HepG2 (cell line): Measurements from ENCODE around the gene HOXD9. TPM values are rescaled to one million over a fixed set of nuclear protein-coding genes. Genes with fewer than 3 reads are reported as not detected.

Experiments used
- ATAC-seq: fragments of 200-7000 bp; cut with Tn5 transposase; 3 replicates; pipeline ENCODE4 v1.9.1; 2020; ENCODE audit warnings: mild to moderate bottlenecking, moderate library complexity
- BruUV-seq: library from RNA; stranded (reverse); fragments of 400-500 nt; replicated peaks from 2 replicates; lab custom pipeline; 2021; lab: Mats Ljungman, UMichigan
- CTCF ChIA-PET: fragments of 300-600 bp; formaldehyde crosslinking; extraction: SDS; loops from one replicate; lab custom pipeline; 2021; ENCODE audit warnings: low total read pairs, inconsistent platforms, low intra/inter-chr PET ratio; lab: Yijun Ruan, JAX
- POLR2A ChIA-PET: fragments of 350-600 bp; sonication (Branson Sonifier 250); formaldehyde crosslinking; loops from one replicate; lab custom pipeline; 2020; ENCODE audit warnings: antibody characterized with exemption, inconsistent platforms; lab: Yijun Ruan, JAX
- DNase-seq: peaks from one replicate; pipeline ENCODE4 v3.0.0-alpha.2; 2015; ENCODE audit warnings: low spot score
- FAIRE-seq: peaks from 3 replicates; lab custom pipeline; 2011; peaks lifted over from hg19 to GRCh38; lab: Jason Lieb, UNC
- H2AFZ ChIP-seq: one replicate; pipeline ENCODE4 v1.6.1; 2011; ENCODE audit warnings: low read length, inconsistent platforms
- H3K27ac ChIP-seq: fragments of 300-600 bp; 3 replicates; pipeline ENCODE4 v1.8.0; 2011; ENCODE audit warnings: mixed run types, mild to moderate bottlenecking, mixed read lengths, low read length, inconsistent platforms; ENCODE audit not compliant: insufficient read depth; ENCODE audit errors: extremely low read length
- H3K27me3 ChIP-seq, 2 experiments: fragments of 200-600 bp in 1 of 2; 2 replicates in 1 of 2; 3 replicates in 1 of 2; pipeline versions ENCODE4 v1.6.0 to v1.8.0; 2011; ENCODE audit warnings: low read length in 2 of 2, mild to moderate bottlenecking in 2 of 2, moderate library complexity in 2 of 2, inconsistent platforms in 1 of 2; ENCODE audit not compliant: insufficient read depth in 2 of 2, control insufficient read depth in 1 of 2
- H3K36me3 ChIP-seq, 2 experiments: fragments of 200-600 bp in 1 of 2; replicated peaks in 1 of 2; 2 replicates in 1 of 2; 3 replicates in 1 of 2; pipeline versions ENCODE4 v1.5.1 to v1.8.0; 2011; ENCODE audit warnings: low read length in 2 of 2, inconsistent platforms in 1 of 2; ENCODE audit not compliant: insufficient read depth in 2 of 2, control insufficient read depth in 1 of 2
- H3K4me1 ChIP-seq: 2 replicates; pipeline ENCODE4 v1.5.1; 2012; ENCODE audit warnings: low read length, inconsistent platforms; ENCODE audit not compliant: insufficient read depth
- H3K4me2 ChIP-seq: 2 replicates; pipeline ENCODE4 v1.6.0; 2011; ENCODE audit warnings: low read depth, low read length, inconsistent platforms
- H3K4me3 ChIP-seq, 3 experiments: fragments of 200-600 bp in 1 of 3; sonication (generic), shearing (Covaris generic) in 1 of 3; replicated peaks in 1 of 3; 2 replicates each; pipeline ENCODE4 v1.5.1; 2011 to 2016; ENCODE audit warnings: low read length in 3 of 3, inconsistent platforms in 2 of 3, low read depth in 2 of 3, mild to moderate bottlenecking in 2 of 3, control low read depth in 1 of 3, mixed read lengths in 1 of 3; ENCODE audit not compliant: insufficient read depth in 1 of 3
- H3K79me2 ChIP-seq: one replicate; pipeline ENCODE4 v1.6.1; 2011; ENCODE audit warnings: low read length, inconsistent platforms; ENCODE audit not compliant: insufficient read depth
- H3K9ac ChIP-seq: 2 replicates; pipeline ENCODE4 v1.6.0; 2011; ENCODE audit warnings: mild to moderate bottlenecking, low read depth, low read length, inconsistent platforms; ENCODE audit not compliant: insufficient read depth
- H3K9me3 ChIP-seq: 2 replicates; pipeline ENCODE4 v1.5.1; 2012; ENCODE audit warnings: mild to moderate bottlenecking, low read length
- H4K20me1 ChIP-seq: 2 replicates; pipeline ENCODE4 v1.6.0; 2011; ENCODE audit warnings: inconsistent platforms, mild to moderate bottlenecking, low read length, moderate library complexity; ENCODE audit not compliant: insufficient read depth
- CBX2 ChIP-seq, 2 experiments: fragments of 200-600 bp in 1 of 2; sonication (generic); formaldehyde crosslinking in 1 of 2; IDR thresholded peaks; 2 replicates each; pipeline versions ENCODE4 v1.7.0 to v1.8.1; 2018 to 2022; ENCODE audit warnings: low read depth in 2 of 2, low read length in 1 of 2, mild to moderate bottlenecking in 1 of 2, missing genetic modification reagents in 1 of 2
- ERF ChIP-seq: IDR thresholded peaks from 2 replicates; pipeline ENCODE4 v1.6.1; 2018; ENCODE audit warnings: missing biosample characterization, missing genetic modification reagents
- PHB2 ChIP-seq: fragments of 450-650 bp; IDR thresholded peaks from 2 replicates; pipeline ENCODE4 v1.6.1; 2018; ENCODE audit not compliant: partially characterized antibody
- SALL1 ChIP-seq: sonication (generic); formaldehyde crosslinking; IDR thresholded peaks from 2 replicates; pipeline ENCODE4 v1.8.0; 2022; ENCODE audit warnings: mild to moderate bottlenecking, missing genetic modification reagents
- ZBTB38 ChIP-seq: sonication (generic); formaldehyde crosslinking; IDR thresholded peaks from 2 replicates; pipeline ENCODE4 v1.5.1; 2020; ENCODE audit warnings: mild to moderate bottlenecking, missing genetic modification reagents
- ZBTB7B ChIP-seq: sonication (generic); formaldehyde crosslinking; IDR thresholded peaks from 2 replicates; pipeline ENCODE4 v1.4.0; 2020; ENCODE audit warnings: missing genetic modification reagents
- ZFP36 ChIP-seq: fragments of 150-350 bp; IDR thresholded peaks from 2 replicates; pipeline ENCODE4 v1.6.1; 2018; ENCODE audit warnings: borderline replicate concordance, low read length, low read depth; ENCODE audit not compliant: partially characterized antibody
- ZNF34 ChIP-seq: sonication (generic); formaldehyde crosslinking; IDR thresholded peaks from 2 replicates; pipeline ENCODE4 v1.4.0; 2020; ENCODE audit warnings: mild to moderate bottlenecking, missing genetic modification reagents, borderline replicate concordance
- ZNF564 ChIP-seq: sonication (generic); formaldehyde crosslinking; IDR thresholded peaks from 2 replicates; pipeline ENCODE4 v1.8.1; 2023; ENCODE audit warnings: mild to moderate bottlenecking, missing genetic modification reagents
- ZNF713 ChIP-seq: sonication (generic); formaldehyde crosslinking; IDR thresholded peaks from 2 replicates; pipeline ENCODE4 v1.4.0; 2020; ENCODE audit warnings: mild to moderate bottlenecking, missing genetic modification reagents
- ZZZ3 ChIP-seq: sonication (generic); formaldehyde crosslinking; IDR thresholded peaks from 2 replicates; pipeline ENCODE4 v1.4.0; 2020; ENCODE audit warnings: missing genetic modification reagents, mild to moderate bottlenecking, borderline replicate concordance
- WGBS: methylation state at CpG from one replicate; pipeline ENCODE4 v1.1.6; 2017; ENCODE audit warnings: low lambda C conversion rate; 5-methylcytosine and 5-hydroxymethylcytosine counted together
- in situ Hi-C: cut with HindIII; loops from 2 replicates; pipeline ENCODE4 v1.10.0; 2017; ENCODE audit warnings: low pct_unique_long_range_greater_than_20kb; ENCODE audit not compliant: extremely low pct_ligation_motif_present
- intact Hi-C: fragments of 100-400 bp; cut with micrococcal nuclease; formaldehyde crosslinking; loops from one replicate; pipeline ENCODE4 v1.10.0; 2022; ENCODE audit not compliant: unreplicated experiment
- polyA plus RNA-seq, 8 experiments: library from polyadenylated mRNA; depleted of rRNA in 3 of 8; stranded (reverse) in 7 of 8; unstranded in 1 of 8; fragments of >200 nt; fragmentation: Illumina TruSeq in 4 of 8; extraction: Trizol in 4 of 8; gene quantifications; 2 replicates each; pipeline versions ENCODE4 v1.2.1 to v1.2.3, GENCODE V29; 2011 to 2016; ENCODE audit warnings: low read depth in 4 of 8, missing spikeins in 1 of 8, mixed read lengths in 1 of 8; ENCODE audit not compliant: insufficient read depth in 1 of 8
- total RNA-seq, 5 experiments: library from RNA; depleted of rRNA; stranded (reverse); fragments of >200 nt; fragmentation: Illumina TruSeq; extraction: Trizol; gene quantifications; 2 replicates each; pipeline ENCODE4 v1.2.3, GENCODE V29; 2016; ENCODE audit warnings: low read depth in 1 of 5
- TF ChIP-seq, protein P1 (sequence below): sonication (generic); formaldehyde crosslinking; IDR thresholded peaks from 2 replicates; pipeline ENCODE4 v1.4.0; 2020; ENCODE audit warnings: missing genetic modification reagents
- TF ChIP-seq, protein P2 (sequence below): IDR thresholded peaks from 2 replicates; pipeline ENCODE4 v1.6.1; 2012; ENCODE audit warnings: inconsistent platforms
- TF ChIP-seq, protein P3 (sequence below): sonication (generic); formaldehyde crosslinking; IDR thresholded peaks from 2 replicates; pipeline ENCODE4 v1.8.1; 2023; ENCODE audit warnings: mild to moderate bottlenecking, missing genetic modification reagents

Gene HOXD9
- total and polyA plus RNA-seq, 2 of the 13 experiments (the other 11 are each of a cell fraction or from before 2014, with no cell fraction given), result not detected

DNA sequence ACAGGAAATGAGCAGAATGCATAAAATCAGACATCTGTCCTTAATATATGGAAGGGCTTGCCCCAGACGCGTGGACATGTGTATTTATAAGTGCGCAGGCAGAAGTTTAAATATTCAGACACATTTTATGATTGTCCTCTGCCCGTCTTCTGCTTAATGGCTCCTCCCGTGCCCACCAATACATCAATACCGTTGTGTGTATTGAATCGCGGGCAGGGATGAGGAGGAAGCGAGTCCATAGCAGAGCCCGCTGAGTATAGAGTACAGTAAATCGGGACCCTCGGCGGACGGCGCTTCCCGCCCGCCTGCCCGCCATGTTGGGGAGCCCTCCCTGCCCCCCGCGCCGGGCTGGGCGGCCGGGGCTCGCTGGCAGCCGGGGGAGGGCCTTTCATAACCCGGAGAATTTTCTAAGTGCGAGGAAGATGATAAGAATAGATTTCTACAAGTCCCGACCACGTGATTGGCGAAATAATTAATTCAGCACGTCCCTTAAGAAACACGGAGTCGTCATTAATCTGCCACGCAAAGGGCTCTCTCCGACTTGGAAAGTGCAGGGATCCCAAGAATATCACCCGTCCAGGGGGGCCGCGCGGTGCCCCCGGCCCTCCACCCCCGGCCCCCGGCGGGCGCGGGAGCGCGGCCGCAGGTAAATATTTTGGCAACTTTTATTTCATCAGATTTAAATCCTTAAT is 34.4 kb downstream of the HOXD9 start, which contains the start of gene HOXD3 (continued):
- TF ChIP-seq, protein P1, sequence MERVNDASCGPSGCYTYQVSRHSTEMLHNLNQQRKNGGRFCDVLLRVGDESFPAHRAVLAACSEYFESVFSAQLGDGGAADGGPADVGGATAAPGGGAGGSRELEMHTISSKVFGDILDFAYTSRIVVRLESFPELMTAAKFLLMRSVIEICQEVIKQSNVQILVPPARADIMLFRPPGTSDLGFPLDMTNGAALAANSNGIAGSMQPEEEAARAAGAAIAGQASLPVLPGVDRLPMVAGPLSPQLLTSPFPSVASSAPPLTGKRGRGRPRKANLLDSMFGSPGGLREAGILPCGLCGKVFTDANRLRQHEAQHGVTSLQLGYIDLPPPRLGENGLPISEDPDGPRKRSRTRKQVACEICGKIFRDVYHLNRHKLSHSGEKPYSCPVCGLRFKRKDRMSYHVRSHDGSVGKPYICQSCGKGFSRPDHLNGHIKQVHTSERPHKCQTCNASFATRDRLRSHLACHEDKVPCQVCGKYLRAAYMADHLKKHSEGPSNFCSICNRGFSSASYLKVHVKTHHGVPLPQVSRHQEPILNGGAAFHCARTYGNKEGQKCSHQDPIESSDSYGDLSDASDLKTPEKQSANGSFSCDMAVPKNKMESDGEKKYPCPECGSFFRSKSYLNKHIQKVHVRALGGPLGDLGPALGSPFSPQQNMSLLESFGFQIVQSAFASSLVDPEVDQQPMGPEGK (CRISPR knock-in tag), result no peak
- TF ChIP-seq ZNF564 (CRISPR knock-in tag), result no peak

DNA sequence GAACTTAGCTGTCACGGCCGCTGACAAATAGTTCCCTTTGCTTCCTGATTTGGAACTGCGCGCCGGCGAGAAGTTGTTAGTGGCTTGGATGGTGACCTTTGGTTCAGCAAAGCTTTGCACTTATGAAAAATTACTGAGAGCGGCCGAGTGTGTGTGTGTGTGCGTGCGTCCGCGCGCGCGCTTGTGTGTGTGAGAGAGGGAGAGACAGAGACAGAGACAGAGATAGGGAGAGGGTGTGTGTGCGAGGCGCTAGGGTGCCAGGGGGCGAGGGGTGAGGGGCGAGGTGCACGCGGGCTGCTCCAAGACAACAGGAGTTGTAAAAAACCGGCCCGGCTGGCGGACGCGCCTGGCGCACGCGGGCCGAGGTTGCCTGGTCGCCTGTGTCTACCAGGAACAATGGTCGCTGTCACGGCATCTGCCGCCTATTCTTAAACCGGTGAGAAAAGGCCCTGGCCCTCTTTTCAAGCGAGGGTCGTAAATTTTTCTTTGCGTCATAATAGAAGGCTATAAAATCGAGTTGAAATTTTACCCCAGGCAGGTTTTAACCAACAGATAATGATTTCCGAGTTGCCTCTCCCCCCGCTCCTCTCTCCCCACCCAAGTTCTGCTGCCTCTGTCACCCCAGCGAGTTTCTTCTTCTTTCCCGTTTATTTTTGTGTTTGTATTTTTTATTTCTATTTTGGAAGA is 35.1 kb downstream of the HOXD9 start:
- FAIRE-seq (no peak), DNase-seq (no peak), ATAC-seq (no peak)
- Histone ChIP-seq H2AFZ (no peak overlapping the region), H3K79me2 (no peaks in the 10 kb centered on the region), H3K4me2 (peak overlapping the region; percentile 8), H3K4me3 (peak overlapping the region in 1 of 3 experiments; percentile 24; a peak in 2 of 6 replicates), H4K20me1 (no peaks in the 10 kb centered on the region), H3K27ac (no peak overlapping the region), H3K9ac (no peak overlapping the region), H3K9me3 (no peaks in the 10 kb centered on the region), H3K4me1 (peaks cover 47% of the 10 kb centered on the region), H3K36me3 (no peaks in the 10 kb centered on the region), H3K27me3 (peaks cover 12 to 95% of the 10 kb centered on the region in 2 experiments)
- in situ Hi-C loops, result no loop called here
- WGBS, result 56% methylated on average over 43 of the region's 43 CpGs
- ChIA-PET POLR2A (no interaction called here), CTCF (no interaction called here)
- intact Hi-C loops, result no loop called here
- BruUV-seq, result no TSS peak
- TF ChIP-seq ZNF34 (CRISPR knock-in tag), result no peak
- TF ChIP-seq, protein P2, sequence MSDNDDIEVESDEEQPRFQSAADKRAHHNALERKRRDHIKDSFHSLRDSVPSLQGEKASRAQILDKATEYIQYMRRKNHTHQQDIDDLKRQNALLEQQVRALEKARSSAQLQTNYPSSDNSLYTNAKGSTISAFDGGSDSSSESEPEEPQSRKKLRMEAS, result 0 out of 2 replicates have a peak, but pooled peaks have one; percentile 23
- peak; percentile 4 for TF ChIP-seq ZFP36
- no peak for TF ChIP-seq ZBTB7B (CRISPR knock-in tag)
- no peak for TF ChIP-seq ZZZ3
- TF ChIP-seq ZBTB38 (CRISPR knock-in tag), result peak; percentile 15; the same call in 1 of the 2 replicates
- TF ChIP-seq ERF, result no peak
- no peak for TF ChIP-seq ZNF713
- no peak; the same call in 1 of the 2 replicates for TF ChIP-seq CBX2 (IDR thresholded peaks at IDR 0.05; ENCODE audit: low read depth, low read length)
- TF ChIP-seq CBX2 (CRISPR knock-in tag; IDR thresholded peaks at IDR 0.05; ENCODE audit: low read depth), result no peak
- TF ChIP-seq PHB2, result no peak
- TF ChIP-seq, protein P3, sequence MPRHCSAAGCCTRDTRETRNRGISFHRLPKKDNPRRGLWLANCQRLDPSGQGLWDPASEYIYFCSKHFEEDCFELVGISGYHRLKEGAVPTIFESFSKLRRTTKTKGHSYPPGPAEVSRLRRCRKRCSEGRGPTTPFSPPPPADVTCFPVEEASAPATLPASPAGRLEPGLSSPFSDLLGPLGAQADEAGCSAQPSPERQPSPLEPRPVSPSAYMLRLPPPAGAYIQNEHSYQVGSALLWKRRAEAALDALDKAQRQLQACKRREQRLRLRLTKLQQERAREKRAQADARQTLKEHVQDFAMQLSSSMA (CRISPR knock-in tag), result no peak
- peak; percentile 54; the same call in 1 of the 2 replicates for TF ChIP-seq SALL1 (CRISPR knock-in tag)
